ENCODE measurements around the gene TNFSF12.
A peak's percentile ranks its signal among the peaks of the same experiment; 100 is the strongest.

Gene TNFSF12

DNA sequence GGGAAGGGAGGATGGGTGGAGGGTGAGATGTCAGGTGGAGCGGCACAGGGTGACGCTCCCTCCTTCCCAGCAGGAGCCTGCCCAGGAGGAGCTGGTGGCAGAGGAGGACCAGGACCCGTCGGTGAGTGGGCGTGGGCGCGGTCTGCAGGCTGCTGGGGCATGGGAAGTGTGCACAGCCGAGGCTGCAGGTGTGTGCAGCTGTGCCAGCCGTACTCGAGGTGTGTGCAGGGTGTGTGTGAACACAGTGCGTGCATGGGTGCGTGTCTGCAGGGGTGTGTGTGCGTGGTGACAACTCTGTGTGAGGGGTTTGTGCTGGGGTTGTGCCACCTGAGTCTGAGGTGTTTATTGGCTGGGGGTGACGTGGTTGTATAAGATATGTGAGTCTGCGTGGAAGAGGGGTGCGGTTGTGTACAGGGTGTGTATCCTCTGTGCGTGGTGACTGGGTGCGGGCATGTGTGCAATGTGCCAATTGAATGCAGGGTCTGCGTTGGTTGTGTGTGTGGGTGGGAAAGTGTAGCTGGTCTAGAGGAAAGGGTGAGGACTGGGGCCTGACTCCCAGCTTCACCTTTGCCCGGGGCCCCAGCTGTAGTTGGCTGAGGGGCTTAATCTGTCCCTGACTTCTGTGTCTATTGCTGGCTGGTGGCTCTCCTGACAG lies 670 bp downstream of the TNFSF12 start:
- peaks cover 17% of the 10 kb centered on the region for H3K4me1 ChIP-seq (ENCODE audit: control insufficient read depth, insufficient read depth, low read length)
- no peaks in the 10 kb centered on the region for H3K27me3 ChIP-seq (ENCODE audit: control insufficient read depth, insufficient read depth, low read length)
- peak overlapping the region; percentile 85 for H3K4me3 ChIP-seq (ENCODE audit: low read length)
- H3K9ac ChIP-seq (ENCODE audit: low read depth, low read length), result peak overlapping the region; percentile 83
- no peaks in the 10 kb centered on the region for H3K36me3 ChIP-seq (ENCODE audit: insufficient read depth, low read length)
- H3K9me3 ChIP-seq (replicated peaks; ENCODE audit: low read length), result no peaks in the 10 kb centered on the region
- peak overlapping the region; percentile 95 for H3K4me2 ChIP-seq (ENCODE audit: low read length)

DNA sequence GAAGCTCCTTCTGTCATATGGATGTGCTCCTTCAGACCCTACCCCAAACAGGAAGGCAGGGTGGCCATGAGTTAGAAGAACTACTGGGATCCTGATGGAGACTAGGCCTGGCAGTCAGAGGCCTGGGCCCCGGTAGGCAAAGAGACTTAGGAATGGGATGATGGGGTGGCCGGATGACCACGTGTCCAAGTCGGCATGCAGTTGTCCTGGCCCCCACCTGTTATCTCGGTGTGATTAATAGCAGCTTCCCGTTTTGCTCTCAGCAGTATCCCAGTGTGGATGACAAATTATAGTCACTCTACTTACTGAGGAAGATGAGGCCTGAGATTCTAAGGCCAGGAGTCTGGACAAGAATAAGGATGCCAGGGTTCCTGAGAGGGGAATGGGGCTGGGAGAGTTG lies 1.5 kb downstream of the TNFSF12 start:
- no peak overlapping the region for H3K9ac ChIP-seq (ENCODE audit: low read depth, low read length)
- peaks cover 17% of the 10 kb centered on the region for H3K4me1 ChIP-seq (ENCODE audit: control insufficient read depth, insufficient read depth, low read length)
- H3K27me3 ChIP-seq (ENCODE audit: control insufficient read depth, insufficient read depth, low read length), result no peaks in the 10 kb centered on the region
- H3K36me3 ChIP-seq (ENCODE audit: insufficient read depth, low read length), result no peaks in the 10 kb centered on the region
- no peaks in the 10 kb centered on the region for H3K9me3 ChIP-seq (replicated peaks; ENCODE audit: low read length)
- H3K4me2 ChIP-seq (ENCODE audit: low read length), result no peak overlapping the region
- no peak overlapping the region for H3K4me3 ChIP-seq (ENCODE audit: low read length)

DNA sequence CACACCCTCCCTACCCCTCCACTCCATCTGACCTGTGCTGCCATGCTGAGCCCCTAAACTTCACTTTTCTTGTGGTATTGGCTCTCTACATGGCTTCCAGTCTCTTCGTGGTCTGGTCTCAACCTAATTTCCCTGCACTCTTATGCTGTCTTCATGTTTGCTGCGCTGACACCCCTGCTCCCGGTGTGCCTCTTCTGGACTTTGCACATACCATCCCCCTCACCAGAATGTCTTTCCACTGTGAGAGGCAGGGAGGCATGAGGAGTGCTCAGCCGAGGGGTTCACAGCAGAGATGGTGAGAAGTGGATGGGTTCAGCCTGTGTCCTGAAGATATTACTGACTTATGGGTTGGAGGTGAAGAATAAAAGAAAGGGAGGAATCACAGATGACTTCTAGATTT lies 2.5 kb downstream of the TNFSF12 start:
- H3K4me1 ChIP-seq (ENCODE audit: control insufficient read depth, insufficient read depth, low read length), result peaks cover 17% of the 10 kb centered on the region
- H3K9me3 ChIP-seq (replicated peaks; ENCODE audit: low read length), result no peaks in the 10 kb centered on the region
- H3K9ac ChIP-seq (ENCODE audit: low read depth, low read length), result no peak overlapping the region
- H3K4me3 ChIP-seq (ENCODE audit: low read length), result no peak overlapping the region
- H3K4me2 ChIP-seq (ENCODE audit: low read length), result no peak overlapping the region
- no peaks in the 10 kb centered on the region for H3K27me3 ChIP-seq (ENCODE audit: control insufficient read depth, insufficient read depth, low read length)
- no peaks in the 10 kb centered on the region for H3K36me3 ChIP-seq (ENCODE audit: insufficient read depth, low read length)

DNA sequence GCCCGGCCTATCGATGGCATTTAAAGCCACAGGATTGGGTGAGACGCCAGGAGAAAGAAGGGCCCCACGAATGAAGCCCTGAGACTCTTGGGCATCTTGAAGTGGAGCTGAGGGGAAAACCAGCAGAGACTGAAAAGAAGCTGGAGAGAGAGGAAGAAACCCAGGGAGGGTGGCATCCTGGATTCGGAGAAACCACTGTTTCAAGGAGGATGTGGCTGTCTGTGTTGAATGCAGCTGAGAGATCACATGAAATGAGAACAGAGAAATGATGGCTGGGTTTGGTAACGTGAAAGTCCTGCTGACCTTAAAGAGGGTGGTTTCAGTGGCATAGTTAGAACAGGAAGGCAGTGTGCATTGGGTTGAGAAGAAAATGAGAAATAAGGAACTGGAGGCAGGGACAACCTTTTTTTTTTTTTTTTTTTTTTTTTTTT lies 3.8 kb downstream of the TNFSF12 start:
- Histone ChIP-seq H3K4me3 (ENCODE audit: low read length) (no peak overlapping the region), H3K27me3 (ENCODE audit: control insufficient read depth, insufficient read depth, low read length) (no peaks in the 10 kb centered on the region), H3K9ac (ENCODE audit: low read depth, low read length) (no peak overlapping the region), H3K36me3 (ENCODE audit: insufficient read depth, low read length) (no peaks in the 10 kb centered on the region), H3K9me3 (replicated peaks; ENCODE audit: low read length) (no peaks in the 10 kb centered on the region), H3K4me2 (ENCODE audit: low read length) (no peak overlapping the region), H3K4me1 (ENCODE audit: control insufficient read depth, insufficient read depth, low read length) (peaks cover 17% of the 10 kb centered on the region)

DNA sequence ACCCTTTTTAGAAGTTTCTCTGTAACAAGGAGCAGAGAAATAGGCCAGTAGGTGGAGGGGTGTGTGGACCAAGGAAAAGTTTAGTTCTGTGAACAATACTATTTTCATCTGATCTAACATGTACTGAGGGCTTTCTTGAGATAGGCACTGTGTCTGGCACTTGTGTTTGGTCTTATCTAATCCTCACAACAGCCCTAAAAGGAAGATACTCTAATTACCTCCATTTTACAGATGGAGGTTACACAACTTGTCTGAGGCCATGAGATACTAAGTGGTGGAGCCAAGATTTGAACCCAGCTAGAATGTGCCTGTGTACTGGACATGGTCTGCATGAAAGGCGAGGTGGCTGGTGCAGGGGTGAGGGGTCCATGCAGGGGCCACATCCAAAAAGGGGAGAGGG lies 4.5 kb downstream of the TNFSF12 start:
- Histone ChIP-seq H3K4me2 (ENCODE audit: low read length) (no peak overlapping the region), H3K36me3 (ENCODE audit: insufficient read depth, low read length) (no peaks in the 10 kb centered on the region), H3K9me3 (replicated peaks; ENCODE audit: low read length) (no peaks in the 10 kb centered on the region), H3K9ac (ENCODE audit: low read depth, low read length) (no peak overlapping the region), H3K27me3 (ENCODE audit: control insufficient read depth, insufficient read depth, low read length) (no peaks in the 10 kb centered on the region), H3K4me1 (ENCODE audit: control insufficient read depth, insufficient read depth, low read length) (peaks cover 22% of the 10 kb centered on the region), H3K4me3 (ENCODE audit: low read length) (no peak overlapping the region)

DNA sequence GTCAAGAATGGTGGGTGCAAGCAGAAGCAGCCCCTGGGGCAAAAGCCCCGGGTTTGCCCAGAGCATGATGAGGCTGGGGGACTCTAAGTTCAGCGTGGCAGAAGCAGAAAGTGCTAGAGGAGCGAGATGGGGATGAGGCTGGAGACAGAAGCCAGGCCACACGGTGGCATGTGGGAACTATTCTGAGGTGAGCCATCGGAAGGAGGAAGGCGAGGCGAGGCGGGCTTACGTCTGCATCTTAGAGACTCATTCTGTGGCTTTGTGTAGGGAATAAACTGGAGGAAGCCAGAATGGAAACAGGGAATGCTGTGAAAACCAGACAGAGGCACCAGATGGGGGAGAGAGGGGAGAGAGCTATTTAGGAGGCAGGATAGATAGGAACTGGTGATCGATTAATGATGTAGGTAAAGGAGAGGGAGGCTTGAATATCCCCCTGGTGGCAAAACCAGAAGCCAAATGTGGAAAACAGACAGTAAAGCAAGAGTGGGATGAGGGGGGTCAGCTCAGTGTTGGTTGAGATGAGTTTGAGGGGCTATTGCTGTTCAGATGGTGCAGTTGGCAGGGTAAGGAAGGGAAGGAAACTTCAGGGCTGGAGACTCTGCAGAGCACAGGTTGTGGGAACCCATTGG lies 6.6 kb downstream of the TNFSF12 start:
- Histone ChIP-seq H3K9ac (ENCODE audit: low read depth, low read length) (no peak overlapping the region), H3K36me3 (ENCODE audit: insufficient read depth, low read length) (no peaks in the 10 kb centered on the region), H3K9me3 (replicated peaks; ENCODE audit: low read length) (no peaks in the 10 kb centered on the region), H3K4me1 (ENCODE audit: control insufficient read depth, insufficient read depth, low read length) (peaks cover 20% of the 10 kb centered on the region), H3K4me3 (ENCODE audit: low read length) (no peak overlapping the region), H3K4me2 (ENCODE audit: low read length) (no peak overlapping the region), H3K27me3 (ENCODE audit: control insufficient read depth, insufficient read depth, low read length) (no peaks in the 10 kb centered on the region)

DNA sequence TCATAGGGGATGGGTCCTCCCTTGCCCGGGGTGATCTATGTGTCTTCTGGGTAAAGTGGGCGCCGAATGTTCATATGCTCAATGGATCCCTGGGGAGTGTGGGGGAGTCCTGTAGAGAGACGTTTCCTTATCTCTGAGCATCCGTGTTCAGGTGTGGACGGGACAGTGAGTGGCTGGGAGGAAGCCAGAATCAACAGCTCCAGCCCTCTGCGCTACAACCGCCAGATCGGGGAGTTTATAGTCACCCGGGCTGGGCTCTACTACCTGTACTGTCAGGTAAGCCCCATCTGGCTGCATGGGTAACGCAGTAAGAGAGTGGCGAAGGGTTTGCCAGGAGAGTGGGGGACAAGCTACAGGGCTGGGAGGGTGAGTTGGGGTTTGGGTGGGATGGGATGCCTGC lies 7.8 kb downstream of the TNFSF12 start:
- H3K9ac ChIP-seq (ENCODE audit: low read depth, low read length), result no peak overlapping the region
- no peaks in the 10 kb centered on the region for H3K9me3 ChIP-seq (replicated peaks; ENCODE audit: low read length)
- H3K4me2 ChIP-seq (ENCODE audit: low read length), result no peak overlapping the region
- H3K27me3 ChIP-seq (ENCODE audit: control insufficient read depth, insufficient read depth, low read length), result no peaks in the 10 kb centered on the region
- no peak overlapping the region for H3K4me3 ChIP-seq (ENCODE audit: low read length)
- H3K36me3 ChIP-seq (ENCODE audit: insufficient read depth, low read length), result no peaks in the 10 kb centered on the region
- peaks cover 25% of the 10 kb centered on the region for H3K4me1 ChIP-seq (ENCODE audit: control insufficient read depth, insufficient read depth, low read length)

DNA sequence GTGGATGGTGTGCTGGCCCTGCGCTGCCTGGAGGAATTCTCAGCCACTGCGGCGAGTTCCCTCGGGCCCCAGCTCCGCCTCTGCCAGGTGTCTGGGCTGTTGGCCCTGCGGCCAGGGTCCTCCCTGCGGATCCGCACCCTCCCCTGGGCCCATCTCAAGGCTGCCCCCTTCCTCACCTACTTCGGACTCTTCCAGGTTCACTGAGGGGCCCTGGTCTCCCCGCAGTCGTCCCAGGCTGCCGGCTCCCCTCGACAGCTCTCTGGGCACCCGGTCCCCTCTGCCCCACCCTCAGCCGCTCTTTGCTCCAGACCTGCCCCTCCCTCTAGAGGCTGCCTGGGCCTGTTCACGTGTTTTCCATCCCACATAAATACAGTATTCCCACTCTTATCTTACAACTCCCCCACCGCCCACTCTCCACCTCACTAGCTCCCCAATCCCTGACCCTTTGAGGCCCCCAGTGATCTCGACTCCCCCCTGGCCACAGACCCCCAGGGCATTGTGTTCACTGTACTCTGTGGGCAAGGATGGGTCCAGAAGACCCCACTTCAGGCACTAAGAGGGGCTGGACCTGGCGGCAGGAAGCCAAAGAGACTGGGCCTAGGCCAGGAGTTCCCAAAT lies 8.4 kb downstream of the TNFSF12 start:
- Histone ChIP-seq H3K4me3 (ENCODE audit: low read length) (no peak overlapping the region), H3K27me3 (ENCODE audit: control insufficient read depth, insufficient read depth, low read length) (no peaks in the 10 kb centered on the region), H3K4me1 (ENCODE audit: control insufficient read depth, insufficient read depth, low read length) (peaks cover 25% of the 10 kb centered on the region), H3K9ac (ENCODE audit: low read depth, low read length) (no peak overlapping the region), H3K36me3 (ENCODE audit: insufficient read depth, low read length) (no peaks in the 10 kb centered on the region), H3K9me3 (replicated peaks; ENCODE audit: low read length) (no peaks in the 10 kb centered on the region), H3K4me2 (ENCODE audit: low read length) (no peak overlapping the region)

DNA sequence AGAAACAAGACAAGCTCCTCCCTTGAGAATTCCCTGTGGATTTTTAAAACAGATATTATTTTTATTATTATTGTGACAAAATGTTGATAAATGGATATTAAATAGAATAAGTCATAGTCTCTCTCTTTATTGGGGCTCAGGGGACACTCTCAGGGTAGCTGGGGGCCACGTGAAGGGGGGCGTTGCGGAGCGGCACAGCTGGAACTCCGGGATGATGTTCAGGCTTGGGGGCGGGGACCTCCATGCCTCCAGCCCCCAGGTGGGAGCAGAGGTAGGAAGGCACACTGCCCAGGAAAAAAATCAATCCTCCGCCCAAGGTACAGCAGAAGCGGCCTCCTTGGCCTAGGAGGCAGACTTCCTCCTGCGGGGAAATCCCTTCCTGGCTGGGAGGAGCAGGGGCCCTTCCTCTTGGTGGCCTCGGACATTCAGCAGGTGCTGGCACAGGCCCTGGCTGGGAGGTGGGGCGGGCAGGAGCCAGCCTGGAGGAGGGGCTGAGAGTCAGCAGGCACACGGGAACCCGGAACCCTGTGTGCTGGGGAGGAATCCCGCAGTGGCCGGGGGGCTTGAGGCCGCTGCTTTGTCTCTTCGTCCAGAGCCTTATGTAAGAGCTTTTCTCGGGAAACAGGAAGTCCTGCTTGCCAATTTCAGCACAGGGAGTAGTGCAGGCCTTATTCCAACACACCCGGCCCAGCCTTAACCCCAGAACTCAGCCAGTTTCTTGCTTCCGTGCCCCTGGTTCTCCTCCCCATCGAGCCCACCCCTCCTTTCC lies 9.1 kb downstream of the TNFSF12 start:
- Histone ChIP-seq H3K9ac (ENCODE audit: low read depth, low read length) (peak overlapping the region; percentile 73), H3K4me3 (ENCODE audit: low read length) (peak overlapping the region; percentile 39), H3K4me1 (ENCODE audit: control insufficient read depth, insufficient read depth, low read length) (peaks cover 30% of the 10 kb centered on the region), H3K27me3 (ENCODE audit: control insufficient read depth, insufficient read depth, low read length) (no peaks in the 10 kb centered on the region), H3K36me3 (ENCODE audit: insufficient read depth, low read length) (no peaks in the 10 kb centered on the region), H3K9me3 (replicated peaks; ENCODE audit: low read length) (no peaks in the 10 kb centered on the region), H3K4me2 (ENCODE audit: low read length) (peak overlapping the region; percentile 72)

DNA sequence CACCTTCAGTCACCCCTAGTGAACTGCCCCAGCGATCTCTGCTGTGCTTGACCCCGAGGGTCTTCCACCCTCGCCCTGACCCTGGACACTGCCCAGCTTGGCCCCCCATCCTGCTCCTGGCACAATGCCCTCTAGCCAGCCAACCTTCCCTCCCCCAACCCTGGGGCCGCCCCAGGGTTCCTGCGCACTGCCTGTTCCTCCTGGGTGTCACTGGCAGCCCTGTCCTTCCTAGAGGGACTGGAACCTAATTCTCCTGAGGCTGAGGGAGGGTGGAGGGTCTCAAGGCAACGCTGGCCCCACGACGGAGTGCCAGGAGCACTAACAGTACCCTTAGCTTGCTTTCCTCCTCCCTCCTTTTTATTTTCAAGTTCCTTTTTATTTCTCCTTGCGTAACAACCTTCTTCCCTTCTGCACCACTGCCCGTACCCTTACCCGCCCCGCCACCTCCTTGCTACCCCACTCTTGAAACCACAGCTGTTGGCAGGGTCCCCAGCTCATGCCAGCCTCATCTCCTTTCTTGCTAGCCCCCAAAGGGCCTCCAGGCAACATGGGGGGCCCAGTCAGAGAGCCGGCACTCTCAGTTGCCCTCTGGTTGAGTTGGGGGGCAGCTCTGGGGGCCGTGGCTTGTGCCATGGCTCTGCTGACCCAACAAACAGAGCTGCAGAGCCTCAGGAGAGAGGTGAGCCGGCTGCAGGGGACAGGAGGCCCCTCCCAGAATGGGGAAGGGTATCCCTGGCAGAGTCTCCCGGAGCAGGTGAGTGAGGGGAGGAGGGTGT lies 9.9 kb downstream of the TNFSF12 start, which contains the start of gene TNFSF13:
Gene TNFSF13, plus strand, starts transcription at position 207 of the 776 bp plus-strand sequence. Its CDS starts 290 bp downstream, at position 497.
- peak within 1 kb of the TSS; percentile 73 for H3K9ac ChIP-seq (ENCODE audit: low read depth, low read length)
- peaks cover 33% of the 10 kb centered on the region for H3K4me1 ChIP-seq (ENCODE audit: control insufficient read depth, insufficient read depth, low read length)
- H3K9me3 ChIP-seq (replicated peaks; ENCODE audit: low read length), result no peaks in the 10 kb centered on the region
- peak within 1 kb of the TSS; percentile 72 for H3K4me2 ChIP-seq (ENCODE audit: low read length)
- peaks cover under 1% of the 10 kb centered on the region for H3K36me3 ChIP-seq (ENCODE audit: insufficient read depth, low read length)
- H3K27me3 ChIP-seq (ENCODE audit: control insufficient read depth, insufficient read depth, low read length), result no peaks in the 10 kb centered on the region
- H3K4me3 ChIP-seq (ENCODE audit: low read length), result peak within 1 kb of the TSS; percentile 39
